Measurements from ENCODE around the gene SDCBP2. TPM values are rescaled to one million over a fixed set of nuclear protein-coding genes. Genes with fewer than 3 reads are reported as not detected.

Gene SDCBP2
- total RNA-seq, 2 donors from 2014 or later, result 1.8 to 14.3 TPM

GRCh38 chr20:1305712-1306111 is 23.2 kb downstream of the SDCBP2 start:
- no peaks in the 10 kb centered on the region for H3K27me3 Mint-ChIP-seq
- H3K9me3 Mint-ChIP-seq, result no peaks in the 10 kb centered on the region
- no peaks in the 10 kb centered on the region for H3K36me3 Mint-ChIP-seq (ENCODE audit: low read depth)
- H3K4me1 Mint-ChIP-seq, result peaks cover 8% of the 10 kb centered on the region
- no peak overlapping the region for H3K4me3 Mint-ChIP-seq
- H3K27ac Mint-ChIP-seq, result no peak overlapping the region
- no peak for ATAC-seq (replicated peaks)

- no peaks in the 10 kb centered on the region for H3K36me3 Mint-ChIP-seq (ENCODE audit: low read depth)
- H3K4me1 Mint-ChIP-seq, result peaks cover 9% of the 10 kb centered on the region
- H3K9me3 Mint-ChIP-seq, result no peaks in the 10 kb centered on the region
- H3K27me3 Mint-ChIP-seq, result no peaks in the 10 kb centered on the region
- no peak for ATAC-seq (replicated peaks)
- no peak overlapping the region for H3K4me3 Mint-ChIP-seq
- H3K27ac Mint-ChIP-seq, result peak overlapping the region; percentile 57
These were observed 24.0 kb downstream of the SDCBP2 start for GRCh38 chr20:1304710-1305515.

- no peaks in the 10 kb centered on the region for H3K36me3 Mint-ChIP-seq (ENCODE audit: low read depth)
These were observed 26.0 kb downstream of the SDCBP2 start for GRCh38 chr20:1302685-1303541.

GRCh38 chr20:1301031-1301529 is 27.9 kb downstream of the SDCBP2 start:
- peak; percentile 93 for ATAC-seq (replicated peaks)
- H3K27me3 Mint-ChIP-seq, result no peaks in the 10 kb centered on the region

More at GRCh38 chr20:1302685-1303541, 26.0 kb downstream of the SDCBP2 start:
- peaks cover 9% of the 10 kb centered on the region for H3K4me1 Mint-ChIP-seq
- ATAC-seq (replicated peaks), result peak; percentile 20
- no peak overlapping the region for H3K27ac Mint-ChIP-seq
- H3K27me3 Mint-ChIP-seq, result no peaks in the 10 kb centered on the region
- H3K9me3 Mint-ChIP-seq, result no peaks in the 10 kb centered on the region
- H3K4me3 Mint-ChIP-seq, result no peak overlapping the region

GRCh38 chr20:1300083-1300840 is 28.7 kb downstream of the SDCBP2 start:
- Mint-ChIP-seq H3K27me3 (no peaks in the 10 kb centered on the region), H3K27ac (peak overlapping the region; percentile 97), H3K36me3 (ENCODE audit: low read depth) (no peaks in the 10 kb centered on the region), H3K4me1 (peaks cover 9% of the 10 kb centered on the region), H3K4me3 (peak overlapping the region; percentile 70), H3K9me3 (no peaks in the 10 kb centered on the region)
- no peak for ATAC-seq (replicated peaks)

More at GRCh38 chr20:1301031-1301529, 27.9 kb downstream of the SDCBP2 start:
- no peaks in the 10 kb centered on the region for H3K36me3 Mint-ChIP-seq (ENCODE audit: low read depth)
- H3K27ac Mint-ChIP-seq, result peak overlapping the region; percentile 97
- H3K9me3 Mint-ChIP-seq, result no peaks in the 10 kb centered on the region
- peaks cover 9% of the 10 kb centered on the region for H3K4me1 Mint-ChIP-seq
- H3K4me3 Mint-ChIP-seq, result peak overlapping the region; percentile 70

GRCh38 chr20:1299522-1299921 is 29.4 kb downstream of the SDCBP2 start:
- no peak for ATAC-seq (replicated peaks)
- Mint-ChIP-seq H3K4me1 (peaks cover 9% of the 10 kb centered on the region), H3K27me3 (no peaks in the 10 kb centered on the region), H3K27ac (peak overlapping the region; percentile 10), H3K9me3 (no peaks in the 10 kb centered on the region), H3K4me3 (no peak overlapping the region), H3K36me3 (ENCODE audit: low read depth) (no peaks in the 10 kb centered on the region)

GRCh38 chr20:1298888-1299511 is 29.9 kb downstream of the SDCBP2 start:
- Mint-ChIP-seq H3K27me3 (no peaks in the 10 kb centered on the region), H3K4me1 (peaks cover 9% of the 10 kb centered on the region), H3K27ac (peak overlapping the region; percentile 28), H3K36me3 (ENCODE audit: low read depth) (no peaks in the 10 kb centered on the region), H3K9me3 (no peaks in the 10 kb centered on the region), H3K4me3 (no peak overlapping the region)
- ATAC-seq (replicated peaks), result no peak

- Mint-ChIP-seq H3K27me3 (no peaks in the 10 kb centered on the region), H3K36me3 (ENCODE audit: low read depth) (no peaks in the 10 kb centered on the region), H3K4me1 (peaks cover 9% of the 10 kb centered on the region), H3K27ac (no peak overlapping the region), H3K9me3 (no peaks in the 10 kb centered on the region), H3K4me3 (no peak overlapping the region)
- no peak for ATAC-seq (replicated peaks)
These were observed 30.8 kb downstream of the SDCBP2 start for GRCh38 chr20:1298166-1298565.

- no peak overlapping the region for H3K27ac Mint-ChIP-seq
- no peaks in the 10 kb centered on the region for H3K27me3 Mint-ChIP-seq
- no peak overlapping the region for H3K4me3 Mint-ChIP-seq
- ATAC-seq (replicated peaks), result no peak
- H3K9me3 Mint-ChIP-seq, result no peaks in the 10 kb centered on the region
- peaks cover 9% of the 10 kb centered on the region for H3K4me1 Mint-ChIP-seq
- H3K36me3 Mint-ChIP-seq (ENCODE audit: low read depth), result no peaks in the 10 kb centered on the region
These were observed 31.5 kb downstream of the SDCBP2 start for GRCh38 chr20:1297486-1297885.

- Mint-ChIP-seq H3K36me3 (ENCODE audit: low read depth) (no peaks in the 10 kb centered on the region), H3K27me3 (no peaks in the 10 kb centered on the region), H3K27ac (peak overlapping the region; percentile 59), H3K4me1 (peaks cover 9% of the 10 kb centered on the region), H3K4me3 (no peak overlapping the region), H3K9me3 (no peaks in the 10 kb centered on the region)
- ATAC-seq (replicated peaks), result no peak
These were observed 32.0 kb downstream of the SDCBP2 start for GRCh38 chr20:1296922-1297321.

GRCh38 chr20:1296117-1296610 is 32.8 kb downstream of the SDCBP2 start:
- no peaks in the 10 kb centered on the region for H3K27me3 Mint-ChIP-seq

GRCh38 chr20:1295276-1295930 is 33.5 kb downstream of the SDCBP2 start:
- Mint-ChIP-seq H3K27ac (peak overlapping the region; percentile 20), H3K27me3 (no peaks in the 10 kb centered on the region), H3K36me3 (ENCODE audit: low read depth) (no peaks in the 10 kb centered on the region), H3K4me3 (no peak overlapping the region), H3K4me1 (no peaks in the 10 kb centered on the region), H3K9me3 (no peaks in the 10 kb centered on the region)
- ATAC-seq (replicated peaks), result no peak

More at GRCh38 chr20:1296117-1296610, 32.8 kb downstream of the SDCBP2 start:
- Mint-ChIP-seq H3K9me3 (no peaks in the 10 kb centered on the region), H3K4me3 (no peak overlapping the region), H3K4me1 (peaks cover 6% of the 10 kb centered on the region), H3K27ac (peak overlapping the region; percentile 59), H3K36me3 (ENCODE audit: low read depth) (no peaks in the 10 kb centered on the region)
- no peak for ATAC-seq (replicated peaks)

- no peak for ATAC-seq (replicated peaks)
- no peaks in the 10 kb centered on the region for H3K36me3 Mint-ChIP-seq (ENCODE audit: low read depth)
- H3K27ac Mint-ChIP-seq, result no peak overlapping the region
- no peaks in the 10 kb centered on the region for H3K9me3 Mint-ChIP-seq
- H3K4me1 Mint-ChIP-seq, result no peaks in the 10 kb centered on the region
- H3K4me3 Mint-ChIP-seq, result no peak overlapping the region
- H3K27me3 Mint-ChIP-seq, result no peaks in the 10 kb centered on the region
These were observed 34.4 kb downstream of the SDCBP2 start for GRCh38 chr20:1294497-1294896.

Data from activated T-helper 17 cell treated with anti-CD3 and anti-CD28 coated beads, Interleukin-2, amount 50 U/mL, for 72 hours (primary cell).